Smooth muscle cell of trachea (primary cell): ENCODE measurements around the gene TBX3. TPM values are rescaled to one million over a fixed set of nuclear protein-coding genes. Genes with fewer than 3 reads are reported as not detected.

Experiments
- total RNA-seq: library from RNA; depleted of rRNA; stranded (reverse); fragments of >200 nt; gene quantifications from 2 replicates; pipeline ENCODE4 v1.2.1, GENCODE V29; 2014

Gene TBX3
- 55.9 and 57.5 TPM in 2 replicates for total RNA-seq

DNA sequence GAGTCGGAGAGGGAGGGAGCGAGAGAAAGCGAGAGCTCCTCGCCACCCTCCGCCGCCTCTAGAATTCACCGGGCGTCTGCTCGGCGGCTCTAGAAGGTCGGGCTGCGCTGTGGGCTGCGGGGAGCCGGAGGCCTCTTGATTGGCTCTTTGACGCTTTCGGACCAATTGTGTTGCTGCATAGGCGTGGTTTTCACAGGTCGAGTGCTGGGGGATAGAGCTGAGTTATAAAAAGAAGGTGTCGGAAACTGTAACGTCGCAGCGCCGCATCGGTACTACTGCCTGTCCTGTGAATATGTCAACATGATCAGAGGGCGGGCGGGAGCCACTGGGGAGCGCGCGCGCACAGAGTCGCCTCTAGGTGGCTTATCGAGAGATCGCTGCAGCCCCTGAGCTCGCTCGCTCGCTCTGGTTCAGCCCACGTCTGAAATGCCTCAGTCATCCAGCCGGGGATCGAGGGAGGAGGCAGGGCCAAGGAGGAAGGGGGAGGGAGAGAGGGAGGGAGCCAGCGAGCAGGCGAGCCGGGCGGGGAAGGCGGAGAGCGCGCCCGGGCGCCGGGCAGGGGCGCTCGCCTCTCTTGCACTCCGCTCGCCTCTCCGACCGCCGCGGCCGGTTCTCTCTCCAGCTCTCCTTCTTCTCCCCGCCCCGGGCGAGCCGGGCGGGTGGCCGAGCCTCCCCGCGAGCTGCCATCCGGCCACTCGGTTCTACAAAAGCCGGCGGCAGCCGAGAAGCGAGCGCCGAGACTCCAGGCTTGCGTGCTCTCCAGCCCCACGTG, at the start of gene TBX3:
Gene TBX3, minus strand, starts transcription at position 78 of the 772 bp plus-strand sequence. CDS start 975 bp downstream, outside the sequence.

